Inflammatory macrophage treated with lipopolysaccharide for 4 hours (primary cell): ENCODE results near the gene GORAB.

Source experiments
- DNase-seq: peaks from one replicate; pipeline ENCODE4 v3.0.0-alpha.2; 2020

GORAB gene

GRCh38 chr1:170531758-170532657 is at the start of gene GORAB:
TSS of gene GORAB (plus strand) at chr1:170532166. CDS start at chr1:170532224, 58 bp downstream.
- peak; percentile 94 for DNase-seq

GRCh38 chr1:170483051-170483450 is 48.9 kb upstream of the GORAB start:
- DNase-seq: no peak

GRCh38 chr1:170487503-170487902 is 44.5 kb upstream of the GORAB start:
- no peak for DNase-seq

GRCh38 chr1:170491291-170491690 is 40.7 kb upstream of the GORAB start:
- no peak for DNase-seq

- no peak for DNase-seq
Observed at GRCh38 chr1:170494369-170494768, 37.6 kb upstream of the GORAB start.

- no peak for DNase-seq
Observed at GRCh38 chr1:170495006-170495405, 37.0 kb upstream of the GORAB start.

- DNase-seq: no peak
Observed at GRCh38 chr1:170498876-170499275, 33.1 kb upstream of the GORAB start.

- no peak for DNase-seq
Observed at GRCh38 chr1:170503665-170504064, 28.3 kb upstream of the GORAB start.

GRCh38 chr1:170510163-170510562 is 21.8 kb upstream of the GORAB start:
- DNase-seq: no peak

GRCh38 chr1:170511038-170511437 is 20.9 kb upstream of the GORAB start:
- DNase-seq: no peak

GRCh38 chr1:170513138-170513537 is 18.8 kb upstream of the GORAB start:
- DNase-seq: no peak

- DNase-seq: no peak
Observed at GRCh38 chr1:170518185-170518834, 13.7 kb upstream of the GORAB start.

GRCh38 chr1:170518965-170519364 is 13.0 kb upstream of the GORAB start:
- DNase-seq: no peak

- no peak for DNase-seq
Observed at GRCh38 chr1:170520601-170521000, 11.4 kb upstream of the GORAB start.

- DNase-seq: no peak
Observed at GRCh38 chr1:170521818-170522217, 10.1 kb upstream of the GORAB start.

GRCh38 chr1:170530972-170531757 is 801 bp upstream of the GORAB start:
- peak; percentile 35 for DNase-seq

- peak; percentile 85 for DNase-seq
Observed at GRCh38 chr1:170533298-170533697, 1.3 kb downstream of the GORAB start.

- DNase-seq: no peak
Observed at GRCh38 chr1:170534626-170535147, 2.7 kb downstream of the GORAB start.

- DNase-seq: no peak
Observed at GRCh38 chr1:170535418-170535817, 3.5 kb downstream of the GORAB start.

- peak; percentile 62 for DNase-seq
Observed at GRCh38 chr1:170536924-170537551, 5.1 kb downstream of the GORAB start.

GRCh38 chr1:170537798-170538503 is 6.0 kb downstream of the GORAB start:
- DNase-seq: peak; percentile 67

GRCh38 chr1:170538687-170539086 is 6.7 kb downstream of the GORAB start:
- DNase-seq: no peak
